ENCODE measurements around the gene PRPF40A.

The PRPF40A gene

DNA sequence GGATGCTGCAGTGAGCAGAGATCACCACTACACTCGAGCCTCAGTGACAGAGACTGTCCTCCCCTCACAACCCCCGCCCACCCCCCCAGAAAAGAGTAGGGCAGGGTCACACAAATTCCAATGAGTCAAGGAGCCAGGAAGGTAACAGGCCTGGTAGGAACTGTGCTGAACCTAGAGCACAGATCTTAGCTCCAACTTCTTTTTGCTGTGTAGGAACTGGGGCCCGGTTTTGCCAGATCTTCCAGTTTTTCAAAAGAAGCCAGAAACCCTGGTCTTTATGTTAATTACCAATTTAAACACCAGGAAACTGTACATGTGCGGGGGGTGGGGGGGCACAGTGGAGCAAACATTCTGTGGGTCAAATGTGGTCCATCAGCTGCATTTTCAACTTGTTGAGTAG is 71.0 kb downstream of the PRPF40A start:
- no peak for DNase-seq
- H3K27me3 ChIP-seq = no peaks in the 10 kb centered on the region
- H3K9me3 ChIP-seq = no peaks in the 10 kb centered on the region
- no peaks in the 10 kb centered on the region for H3K4me1 ChIP-seq
- no peak overlapping the region for H3K4me3 ChIP-seq (ENCODE audit: low read depth, low read length)
- TF ChIP-seq, protein P1, sequence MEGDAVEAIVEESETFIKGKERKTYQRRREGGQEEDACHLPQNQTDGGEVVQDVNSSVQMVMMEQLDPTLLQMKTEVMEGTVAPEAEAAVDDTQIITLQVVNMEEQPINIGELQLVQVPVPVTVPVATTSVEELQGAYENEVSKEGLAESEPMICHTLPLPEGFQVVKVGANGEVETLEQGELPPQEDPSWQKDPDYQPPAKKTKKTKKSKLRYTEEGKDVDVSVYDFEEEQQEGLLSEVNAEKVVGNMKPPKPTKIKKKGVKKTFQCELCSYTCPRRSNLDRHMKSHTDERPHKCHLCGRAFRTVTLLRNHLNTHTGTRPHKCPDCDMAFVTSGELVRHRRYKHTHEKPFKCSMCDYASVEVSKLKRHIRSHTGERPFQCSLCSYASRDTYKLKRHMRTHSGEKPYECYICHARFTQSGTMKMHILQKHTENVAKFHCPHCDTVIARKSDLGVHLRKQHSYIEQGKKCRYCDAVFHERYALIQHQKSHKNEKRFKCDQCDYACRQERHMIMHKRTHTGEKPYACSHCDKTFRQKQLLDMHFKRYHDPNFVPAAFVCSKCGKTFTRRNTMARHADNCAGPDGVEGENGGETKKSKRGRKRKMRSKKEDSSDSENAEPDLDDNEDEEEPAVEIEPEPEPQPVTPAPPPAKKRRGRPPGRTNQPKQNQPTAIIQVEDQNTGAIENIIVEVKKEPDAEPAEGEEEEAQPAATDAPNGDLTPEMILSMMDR (IDR thresholded peaks at IDR 0.05; ENCODE audit: low read depth, low read length) = no peak
- H3K36me3 ChIP-seq = no peaks in the 10 kb centered on the region

DNA sequence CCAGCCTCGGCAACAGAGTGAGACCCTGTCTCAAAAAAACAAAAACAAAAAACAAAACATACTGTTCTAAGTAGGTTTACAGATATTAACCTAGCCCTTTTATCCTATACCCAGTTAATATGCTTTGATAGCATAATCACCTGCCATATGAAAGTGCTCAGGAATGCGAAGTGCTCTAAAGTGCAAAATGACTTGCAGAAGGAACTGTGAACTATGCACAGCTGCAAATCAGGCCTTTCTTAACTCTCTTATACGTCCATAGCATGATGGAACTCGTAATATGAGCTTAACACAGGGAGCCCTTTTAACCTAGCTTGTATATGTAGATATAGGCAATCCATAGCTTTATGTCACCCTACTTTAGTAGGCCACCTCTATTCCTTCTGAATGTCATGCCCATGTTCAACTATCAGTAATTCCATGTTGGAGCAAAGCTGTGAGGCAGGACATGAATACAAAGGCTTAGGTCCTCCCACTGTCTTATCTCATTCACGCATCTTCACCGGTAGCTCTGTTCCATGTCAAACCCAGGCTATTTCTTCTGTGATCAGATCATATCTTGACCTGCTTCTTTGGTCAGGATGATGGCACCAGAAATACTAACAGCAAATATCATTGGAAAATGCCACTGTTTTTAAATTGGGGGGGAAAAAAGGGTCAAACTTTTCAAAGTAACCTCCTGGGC is 72.9 kb downstream of the PRPF40A start:
- no peak for DNase-seq
- Histone ChIP-seq H3K36me3 (no peaks in the 10 kb centered on the region), H3K9me3 (no peaks in the 10 kb centered on the region), H3K4me1 (no peaks in the 10 kb centered on the region), H3K4me3 (ENCODE audit: low read depth, low read length) (no peak overlapping the region), H3K27me3 (no peaks in the 10 kb centered on the region)
- TF ChIP-seq, protein P1 (IDR thresholded peaks at IDR 0.05; ENCODE audit: low read depth, low read length) = no peak

DNA sequence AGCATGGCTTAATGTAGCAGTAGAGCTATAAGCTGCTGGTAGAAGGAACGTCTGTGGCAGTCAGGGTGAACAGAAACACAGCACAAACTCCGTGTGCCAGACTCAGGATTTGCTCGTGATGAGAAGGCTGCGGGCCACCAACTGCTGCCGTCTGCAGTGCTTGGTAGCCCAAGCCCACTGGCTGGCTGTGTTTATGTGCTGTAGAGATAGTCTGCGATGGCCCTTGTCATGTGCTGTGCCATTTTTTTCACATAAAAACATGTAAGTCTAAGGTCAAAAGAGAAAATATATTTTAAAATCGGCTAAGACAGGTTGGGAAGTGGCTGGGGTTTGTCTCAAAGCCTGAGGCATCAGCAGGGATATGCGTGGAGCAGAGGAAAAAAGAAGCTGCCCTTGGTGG is 78.7 kb downstream of the PRPF40A start:
- H3K4me1 ChIP-seq = no peaks in the 10 kb centered on the region
- no peaks in the 10 kb centered on the region for H3K9me3 ChIP-seq
- TF ChIP-seq, protein P1 (IDR thresholded peaks at IDR 0.05; ENCODE audit: low read depth, low read length) = no peak
- H3K36me3 ChIP-seq = no peaks in the 10 kb centered on the region
- no peak for DNase-seq
- no peak overlapping the region for H3K4me3 ChIP-seq (ENCODE audit: low read depth, low read length)
- no peaks in the 10 kb centered on the region for H3K27me3 ChIP-seq

DNA sequence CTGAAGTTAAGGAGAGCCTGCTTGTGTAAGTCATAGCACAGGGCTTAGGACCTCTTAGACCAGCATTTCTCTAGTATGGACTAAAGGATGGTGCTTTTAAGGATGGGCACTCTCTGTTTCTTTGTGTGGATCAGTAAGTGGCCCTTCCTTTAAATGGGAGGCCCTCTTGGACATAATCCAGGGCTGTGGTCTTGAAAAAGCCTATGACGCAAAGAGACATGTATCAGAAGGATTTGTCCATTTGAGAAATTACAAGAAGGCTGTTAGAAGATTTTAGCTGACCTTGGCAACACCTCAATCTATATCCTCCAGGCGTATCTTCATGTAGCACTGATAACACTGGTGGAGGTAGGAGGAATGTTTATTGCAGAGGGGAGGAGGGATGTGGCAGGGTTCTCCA is 79.2 kb downstream of the PRPF40A start:
- Histone ChIP-seq H3K27me3 (no peaks in the 10 kb centered on the region), H3K36me3 (no peaks in the 10 kb centered on the region), H3K9me3 (no peaks in the 10 kb centered on the region), H3K4me1 (no peaks in the 10 kb centered on the region), H3K4me3 (ENCODE audit: low read depth, low read length) (no peak overlapping the region)
- TF ChIP-seq, protein P1 (IDR thresholded peaks at IDR 0.05; ENCODE audit: low read depth, low read length) = no peak
- no peak for DNase-seq

DNA sequence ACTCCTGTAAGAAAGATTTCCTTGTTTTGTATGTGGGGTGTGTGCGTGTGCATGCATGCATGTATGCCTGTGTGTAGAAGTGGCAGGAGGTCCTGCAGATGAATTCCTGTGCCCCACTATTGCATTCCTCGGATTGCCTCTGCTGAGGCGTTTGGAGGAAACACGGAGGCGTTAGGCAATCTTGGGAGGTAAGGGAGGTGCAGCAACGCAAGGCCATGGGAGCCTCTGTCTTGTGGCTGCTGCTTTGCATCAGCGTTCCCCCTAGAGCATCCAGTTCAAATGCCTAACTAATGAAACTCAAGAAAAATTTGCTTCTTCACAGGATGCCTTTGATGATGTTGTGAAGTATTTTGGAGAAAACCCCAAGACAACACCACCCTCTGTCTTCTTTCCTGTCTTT is 80.0 kb downstream of the PRPF40A start:
- H3K36me3 ChIP-seq = no peaks in the 10 kb centered on the region
- H3K9me3 ChIP-seq = no peaks in the 10 kb centered on the region
- DNase-seq = no peak
- no peaks in the 10 kb centered on the region for H3K27me3 ChIP-seq
- no peak overlapping the region for H3K4me3 ChIP-seq (ENCODE audit: low read depth, low read length)
- TF ChIP-seq, protein P1 (IDR thresholded peaks at IDR 0.05; ENCODE audit: low read depth, low read length) = no peak
- H3K4me1 ChIP-seq = no peaks in the 10 kb centered on the region

DNA sequence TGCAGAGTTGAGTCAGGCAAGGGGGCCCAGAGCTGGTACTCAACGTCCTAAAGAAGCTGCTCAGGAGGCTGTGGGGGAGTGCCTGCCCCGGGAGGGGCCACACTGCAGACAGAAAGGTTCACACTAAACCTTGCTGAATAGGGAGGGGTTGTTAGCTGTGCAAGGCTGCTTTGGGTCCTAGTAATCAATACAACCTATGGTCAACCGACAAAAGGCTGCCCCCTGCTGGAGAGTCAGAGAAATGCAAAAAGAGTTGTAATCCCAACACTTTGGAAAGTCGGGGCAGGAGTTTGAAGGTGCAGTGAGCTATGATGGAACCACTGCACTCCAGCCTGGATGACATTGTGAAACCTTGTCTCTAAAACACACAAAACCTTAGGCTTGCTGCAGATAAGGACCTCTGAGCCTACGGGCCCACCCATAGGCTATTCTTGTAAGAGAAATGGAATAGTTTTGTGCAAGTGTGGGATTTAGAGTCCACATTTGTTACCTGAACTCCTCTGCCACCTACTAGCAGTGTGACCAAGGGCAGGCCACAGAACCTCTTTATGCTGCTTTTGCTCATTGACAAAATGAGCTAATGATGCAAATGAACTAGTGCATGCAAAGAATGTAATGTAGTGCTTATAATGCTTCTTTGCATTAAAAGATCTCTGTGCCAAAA is 81.5 kb downstream of the PRPF40A start:
- DNase-seq = peak; percentile 49
- H3K4me3 ChIP-seq (ENCODE audit: low read depth, low read length) = no peak overlapping the region
- H3K27me3 ChIP-seq = no peaks in the 10 kb centered on the region
- no peaks in the 10 kb centered on the region for H3K4me1 ChIP-seq
- no peaks in the 10 kb centered on the region for H3K36me3 ChIP-seq
- no peaks in the 10 kb centered on the region for H3K9me3 ChIP-seq
- TF ChIP-seq, protein P1 (IDR thresholded peaks at IDR 0.05; ENCODE audit: low read depth, low read length) = peak; percentile 66
